Vagina (tissue), 2 donors: ENCODE results near the gene DNAJC2.

Experiments
- CTCF ChIP-seq, 3 experiments: fragments of 450-650 bp in 2 of 3; fragments of 200-600 bp in 1 of 3; sonication (generic) in 1 of 3; IDR thresholded peaks; one replicate each; pipeline ENCODE4 v1.5.1; 2017 to 2019; ENCODE audit warnings: antibody characterized with exemption in 3 of 3, mild to moderate bottlenecking in 2 of 3, moderate library complexity in 2 of 3
- POLR2A ChIP-seq, 2 donors: fragments of 450-650 bp; IDR thresholded peaks; one replicate each; pipeline ENCODE4 v1.6.1; 2017; ENCODE audit warnings: antibody characterized with exemption in 2 of 2, mild to moderate bottlenecking in 2 of 2, moderate library complexity in 2 of 2
- POLR2AphosphoS5 ChIP-seq, 2 donors: sonication (generic); formaldehyde crosslinking; IDR thresholded peaks; one replicate each; pipeline ENCODE4 v1.9.0; 2017; ENCODE audit warnings: antibody characterized with exemption in 2 of 2, mild to moderate bottlenecking in 2 of 2, low read depth in 1 of 2; ENCODE audit not compliant: insufficient read depth in 1 of 2

GRCh38 chr7:103348959-103349358 lies 4.4 kb upstream of the DNAJC2 start:
- TF ChIP-seq CTCF (IDR thresholded peaks at IDR 0.05) (no peak), POLR2A (IDR thresholded peaks at IDR 0.05) (no peak), POLR2AphosphoS5 (IDR thresholded peaks at IDR 0.05; ENCODE audit: insufficient read depth in 1 of 2, low read depth in 1 of 2) (no peak)
